Esophagus squamous epithelium (tissue), 5 donors: Measurements from ENCODE around the gene MEAF6. TPM values are rescaled to one million over a fixed set of nuclear protein-coding genes. Genes with fewer than 3 reads are reported as not detected.
"Not testable (repeated sequence)": the region's sequence is repeated elsewhere in the genome, so short reads cannot be mapped to it uniquely, and the experiment has no call there.

ENCODE experiments used
- DNase-seq: peaks from one replicate; lab custom pipeline; 2025; lab: John Stamatoyannopoulos, UW
- H3K27ac ChIP-seq, 4 donors: fragments of 200-600 bp; sonication (generic); one replicate each; pipeline ENCODE4 v1.5.1; 2016 to 2019; ENCODE audit warnings: mild to moderate bottlenecking in 1 of 4
- H3K27me3 ChIP-seq, 4 donors: fragments of 200-600 bp; sonication (generic); 1 replicate in 3 of 4; 2 replicates in 1 of 4; pipeline versions ENCODE4 v1.5.1 to v1.6.0; 2017 to 2021; ENCODE audit warnings: antibody characterized with exemption in 1 of 4
- H3K36me3 ChIP-seq, 3 donors: fragments of 200-600 bp; sonication (generic); one replicate each; pipeline ENCODE4 v1.5.1; 2016 to 2019
- H3K4me1 ChIP-seq, 3 donors: fragments of 200-600 bp; sonication (generic); one replicate each; pipeline ENCODE4 v1.5.1; 2017 to 2019
- H3K4me3 ChIP-seq, 4 donors: fragments of 200-600 bp; sonication (generic); 1 replicate in 3 of 4; 2 replicates in 1 of 4; pipeline ENCODE4 v1.5.1; 2016 to 2019; ENCODE audit warnings: mild to moderate bottlenecking in 2 of 4, moderate library complexity in 1 of 4
- H3K9me3 ChIP-seq, 3 donors: fragments of 200-600 bp; sonication (generic); one replicate each; pipeline ENCODE4 v1.5.1; 2016 to 2019
- CTCF ChIP-seq, 6 experiments: fragments of 450-650 bp in 4 of 6; fragments of 200-600 bp in 2 of 6; sonication (generic) in 2 of 6; IDR thresholded peaks; one replicate each; pipeline ENCODE4 v1.5.1; 2016 to 2019; ENCODE audit warnings: antibody characterized with exemption in 6 of 6, mild to moderate bottlenecking in 4 of 6, moderate library complexity in 4 of 6
- POLR2A ChIP-seq, 4 donors: fragments of 450-650 bp; IDR thresholded peaks; one replicate each; pipeline ENCODE4 v1.6.1; 2017; ENCODE audit warnings: antibody characterized with exemption in 4 of 4, mild to moderate bottlenecking in 4 of 4, moderate library complexity in 3 of 4
- WGBS, 2 donors: methylation state at CpG; one replicate each; pipeline ENCODE4 v1.1.5; 2018; 5-methylcytosine and 5-hydroxymethylcytosine counted together
- intact Hi-C: fragments of 100-400 bp; cut with DNase I; formaldehyde crosslinking; loops from one replicate; pipeline ENCODE4 v1.15.0; 2022
- total RNA-seq, 4 donors: library from RNA; depleted of rRNA; stranded (reverse); fragments of >200 nt; gene quantifications; one replicate each; pipeline ENCODE4 v1.1.0, GENCODE V29; 2016
- donor health status: DM: yes; HTN: yes; CAD: no.

Gene MEAF6
- total RNA-seq, 4 donors from 2014 or later: 45.5 to 67.9 (median 56.5) TPM

GRCh38 chr1:37540036-37540785 is 25.6 kb upstream of the MEAF6 start:
- intact Hi-C loops: no loop called here
- Histone ChIP-seq H3K4me1 (no peaks in the 10 kb centered on the region), H3K9me3 (no peaks in the 10 kb centered on the region), H3K4me3 (no peak overlapping the region), H3K36me3 (peaks cover 16 to 100% (median 34%) of the 10 kb centered on the region in 3 donors), H3K27ac (no peak overlapping the region), H3K27me3 (no peaks in the 10 kb centered on the region)
- WGBS, 2 donors: 93 to 95% methylated on average over 29 to 30 of the region's 30 CpGs
- TF ChIP-seq CTCF (IDR thresholded peaks at IDR 0.05) (no peak), POLR2A (IDR thresholded peaks at IDR 0.05) (no peak)
- DNase-seq: no peak

DNA sequence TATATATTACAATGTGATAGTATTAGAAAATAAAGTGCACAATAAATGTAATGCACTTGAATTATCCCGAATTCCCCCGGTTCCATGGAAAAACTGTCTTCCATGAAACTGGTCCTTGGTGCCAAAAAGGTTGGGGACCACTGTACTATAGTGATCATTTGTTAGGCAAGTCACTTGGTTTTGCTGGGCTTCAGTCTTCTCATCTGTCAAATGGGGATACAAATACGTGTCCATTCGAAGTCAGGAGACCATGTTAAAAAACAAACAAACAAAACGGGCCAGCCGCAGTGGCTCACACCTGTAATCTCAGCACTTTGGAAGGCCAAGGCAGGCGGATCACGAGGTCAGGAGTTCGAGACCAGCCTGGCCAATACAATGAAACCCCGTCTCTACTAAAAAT is 24.6 kb upstream of the MEAF6 start:
- 91 to 92% methylated on average over 10 of the region's 10 CpGs for WGBS, 2 donors
- H3K4me3 ChIP-seq, DNase-seq, intact Hi-C loops, H3K9me3 ChIP-seq, H3K4me1 ChIP-seq, H3K27ac ChIP-seq, H3K27me3 ChIP-seq: not testable (repeated sequence)
- H3K36me3 ChIP-seq: peaks cover 10 to 91% (median 25%) of the 10 kb centered on the region in 3 donors

DNA sequence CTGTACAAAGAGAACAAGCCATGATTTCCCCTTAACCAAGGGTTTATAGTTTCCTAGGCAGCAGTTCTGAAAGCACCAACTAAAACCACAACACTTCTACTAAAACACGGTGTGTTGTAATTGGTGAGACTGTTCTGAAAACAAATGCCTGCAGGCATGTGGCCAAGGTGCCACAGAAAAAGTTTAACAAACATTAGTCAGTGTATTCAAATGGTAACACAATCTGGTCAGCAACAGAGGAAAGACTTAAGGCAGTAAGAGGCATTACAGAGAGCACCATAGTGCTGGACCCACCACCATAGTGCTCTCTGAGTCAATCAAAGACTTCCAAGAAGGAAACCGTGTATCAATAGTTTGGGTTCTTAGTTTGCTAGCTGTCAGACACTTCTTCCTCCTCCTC is 22.8 kb upstream of the MEAF6 start:
- Histone ChIP-seq H3K36me3 (peaks cover 10 to 73% (median 25%) of the 10 kb centered on the region in 3 donors), H3K27ac (no peak overlapping the region), H3K4me1 (peaks cover 8 to 14% (median 11%) of the 10 kb centered on the region in 3 donors), H3K27me3 (no peaks in the 10 kb centered on the region), H3K9me3 (no peaks in the 10 kb centered on the region), H3K4me3 (no peak overlapping the region)
- DNase-seq: no peak
- no peak for TF ChIP-seq POLR2A (IDR thresholded peaks at IDR 0.05)
- TF ChIP-seq CTCF (IDR thresholded peaks at IDR 0.05): no peak
- intact Hi-C loops: no loop called here
- 60% methylated on average over 2 of the region's 2 CpGs for WGBS, 2 donors

DNA sequence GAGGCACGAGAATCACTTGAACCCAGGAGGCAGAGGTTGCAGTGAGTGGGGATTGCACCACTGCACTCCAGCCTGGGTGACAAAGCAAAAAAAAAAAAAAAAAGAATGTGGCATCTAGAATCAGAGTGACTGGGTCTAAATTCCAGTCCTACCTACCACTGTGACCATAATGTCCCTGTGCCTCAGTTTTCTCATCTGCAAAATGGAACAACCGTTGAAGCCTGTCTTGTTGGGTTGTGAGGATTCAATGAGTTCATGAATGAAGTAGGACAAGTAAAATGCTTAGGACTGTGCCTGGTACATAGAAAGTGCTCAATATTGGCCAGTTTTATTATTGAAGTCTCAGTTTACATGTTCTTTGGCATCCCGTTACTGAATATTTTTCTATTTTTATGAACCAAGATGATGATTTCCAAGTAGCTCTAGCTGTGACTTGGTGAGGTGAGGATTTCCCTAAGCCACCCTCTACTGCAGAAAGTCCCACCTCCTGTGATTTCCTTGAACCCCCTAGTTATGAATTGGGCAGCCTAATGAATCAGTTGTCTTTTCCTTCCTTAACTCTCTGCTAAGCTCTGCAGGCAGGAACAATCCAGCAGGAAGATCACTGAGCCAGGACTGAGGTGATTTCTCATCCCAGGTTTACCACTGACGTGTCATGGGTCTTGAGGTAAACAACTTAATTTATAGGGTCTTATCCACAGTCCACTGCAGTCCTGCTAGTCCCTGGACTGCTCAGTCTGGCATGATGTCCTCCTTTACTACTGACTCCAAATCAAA is 18.9 kb upstream of the MEAF6 start:
- H3K4me1 ChIP-seq: peaks cover 8 to 14% (median 11%) of the 10 kb centered on the region in 3 donors
- intact Hi-C loops: no loop called here
- WGBS, 2 donors: 85 to 86% methylated on average over 4 of the region's 4 CpGs
- no peaks in the 10 kb centered on the region for H3K9me3 ChIP-seq
- no peak for DNase-seq
- H3K27ac ChIP-seq: peak overlapping the region; percentile 46 to 85 (median 67)
- H3K4me3 ChIP-seq: no peak overlapping the region
- H3K27me3 ChIP-seq: no peaks in the 10 kb centered on the region
- H3K36me3 ChIP-seq: peaks cover 10 to 34% (median 12%) of the 10 kb centered on the region in 3 donors
- no peak for TF ChIP-seq POLR2A (IDR thresholded peaks at IDR 0.05)
- TF ChIP-seq CTCF (IDR thresholded peaks at IDR 0.05): no peak

DNA sequence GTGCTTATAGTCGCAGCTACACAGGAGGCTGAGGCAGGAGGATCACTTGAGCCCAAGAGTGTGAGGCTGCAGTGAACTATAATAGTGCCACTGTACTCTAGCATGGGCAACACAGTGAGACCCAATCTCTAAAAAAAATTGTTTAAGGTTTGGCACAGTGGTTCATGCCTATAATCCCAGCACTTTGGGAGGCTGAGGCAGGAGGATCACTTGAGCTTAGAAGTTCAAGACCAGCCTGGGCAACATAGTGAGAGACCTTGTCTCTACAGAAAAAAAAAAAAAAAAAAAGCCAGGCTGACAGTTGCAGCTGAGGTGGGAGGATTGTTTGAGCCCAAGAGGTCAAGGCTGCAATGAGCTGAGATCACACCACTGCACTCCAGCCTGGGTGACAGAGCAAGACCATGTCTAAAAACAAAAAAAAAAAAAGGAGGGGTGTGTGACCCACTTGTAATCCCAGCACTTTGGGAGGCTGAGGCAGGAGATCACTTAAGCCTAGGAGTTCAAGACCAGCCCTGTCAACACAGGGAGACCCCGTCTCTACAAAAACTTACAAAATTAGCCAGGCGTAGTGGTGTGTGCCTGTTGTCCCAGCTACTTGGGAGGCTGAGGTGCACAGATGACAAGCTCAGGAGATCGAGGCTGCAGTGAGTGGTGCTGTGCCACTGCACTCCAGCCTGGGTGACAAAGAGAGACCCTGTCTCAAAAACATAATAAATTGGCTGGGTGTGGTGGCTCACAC is 18.0 kb upstream of the MEAF6 start:
- not testable (repeated sequence) for H3K27ac ChIP-seq, H3K4me3 ChIP-seq
- 93 to 95% methylated on average over 3 to 4 of the region's 4 CpGs for WGBS, 2 donors

GRCh38 chr1:37529888-37530287 is 15.3 kb upstream of the MEAF6 start:
- H3K27ac ChIP-seq, intact Hi-C loops, DNase-seq, H3K9me3 ChIP-seq, H3K27me3 ChIP-seq, H3K4me3 ChIP-seq, H3K36me3 ChIP-seq: not testable (repeated sequence)
- H3K4me1 ChIP-seq: peaks cover 8 to 14% (median 11%) of the 10 kb centered on the region in 3 donors
- WGBS, 2 donors: 83 to 89% methylated on average over 1 of the region's 1 CpG

More for the DNA sequence above, 18.0 kb upstream of the MEAF6 start:
- Histone ChIP-seq H3K36me3 (peaks cover 5 to 25% (median 7%) of the 10 kb centered on the region in 3 donors), H3K4me1 (peaks cover 8 to 14% (median 11%) of the 10 kb centered on the region in 3 donors)
- DNase-seq, H3K27me3 ChIP-seq, H3K9me3 ChIP-seq, intact Hi-C loops: not testable (repeated sequence)
